CD4-positive, alpha-beta T cell (primary cell): ENCODE measurements around the gene NDST3. TPM values are rescaled to one million over a fixed set of nuclear protein-coding genes. Genes with fewer than 3 reads are reported as not detected.
A peak's percentile ranks its signal among the peaks of the same experiment; 100 is the strongest.

ENCODE experiments used
- ATAC-seq: fragments of 200-7000 bp; cut with Tn5 transposase; one replicate; pipeline ENCODE4 v1.10.0; 2022; ENCODE audit warnings: mild to moderate bottlenecking; ENCODE audit not compliant: poor library complexity
- CTCF ChIA-PET: fragments of 350-600 bp; sonication (Branson Sonifier 250); formaldehyde crosslinking; loops from one replicate; lab custom pipeline; 2021; ENCODE audit warnings: antibody characterized with exemption, inconsistent platforms; lab: Charles Lee
- POLR2A ChIA-PET: fragments of 350-600 bp; sonication (Branson Sonifier 250); formaldehyde crosslinking; loops from one replicate; lab custom pipeline; 2021; ENCODE audit warnings: antibody characterized with exemption, inconsistent platforms; lab: Charles Lee
- DNase-seq, 14 experiments: peaks; one replicate each; pipeline ENCODE4 v3.0.0-alpha.2; 2013 to 2020; ENCODE audit warnings: mixed read lengths in 2 of 14
- H3K27ac ChIP-seq, 2 donors: one replicate each; pipeline versions ENCODE4 v1.5.1 to v1.7.0; 2013; ENCODE audit warnings: low read length in 2 of 2, low read depth in 1 of 2, mild to moderate bottlenecking in 1 of 2
- H3K27me3 ChIP-seq, 2 experiments: 1 replicate in 1 of 2; 2 replicates in 1 of 2; pipeline versions ENCODE4 v1.6.1 to v1.7.0; 2013; ENCODE audit warnings: low read length in 2 of 2, control low read depth in 1 of 2, mild to moderate bottlenecking in 1 of 2, moderate library complexity in 1 of 2; ENCODE audit not compliant: insufficient read depth in 2 of 2, control insufficient read depth in 1 of 2
- H3K36me3 ChIP-seq: one replicate; pipeline ENCODE4 v1.6.1; 2013; ENCODE audit warnings: low read length, control low read depth; ENCODE audit not compliant: insufficient read depth
- H3K4me1 ChIP-seq: one replicate; pipeline ENCODE4 v1.6.1; 2013; ENCODE audit warnings: low read length, control low read depth; ENCODE audit not compliant: insufficient read depth
- H3K4me3 ChIP-seq: one replicate; pipeline ENCODE4 v1.5.1; 2013; ENCODE audit warnings: mild to moderate bottlenecking, low read length, moderate library complexity
- H3K9me3 ChIP-seq, 2 experiments: 1 replicate in 1 of 2; 2 replicates in 1 of 2; pipeline versions ENCODE4 v1.6.1 to v1.7.0; 2013; ENCODE audit warnings: low read length in 2 of 2, mild to moderate bottlenecking in 2 of 2, control low read depth in 1 of 2, moderate library complexity in 1 of 2; ENCODE audit not compliant: control insufficient read depth in 1 of 2, insufficient read depth in 1 of 2
- H3K27ac Mint-ChIP-seq: one replicate; pipeline ENCODE4 v1.8.0; 2020; ENCODE audit warnings: mixed read lengths
- H3K27me3 Mint-ChIP-seq: one replicate; pipeline ENCODE4 v1.8.0; 2021; ENCODE audit warnings: mixed read lengths
- H3K36me3 Mint-ChIP-seq: one replicate; pipeline ENCODE4 v1.8.0; 2021; ENCODE audit warnings: low read depth, mixed read lengths
- H3K4me1 Mint-ChIP-seq: one replicate; pipeline ENCODE4 v1.8.0; 2021; ENCODE audit warnings: low read depth, mixed read lengths
- H3K4me3 Mint-ChIP-seq: one replicate; pipeline ENCODE4 v1.8.0; 2020; ENCODE audit warnings: mild to moderate bottlenecking, mixed read lengths
- H3K9me3 Mint-ChIP-seq: one replicate; pipeline ENCODE4 v1.8.0; 2020; ENCODE audit warnings: mixed read lengths
- intact Hi-C, 2 experiments: fragments of 100-400 bp; cut with DNase I in 1 of 2; cut with micrococcal nuclease in 1 of 2; formaldehyde crosslinking; loops; one replicate each; pipeline versions ENCODE4 v1.15.1 to v1.9.0; 2023 to 2025; cut with DNase I, micrococcal nuclease
- total RNA-seq, 174 experiments: library from RNA in 2 of 174; stranded (reverse) in 2 of 174; gene quantifications; one replicate each; pipeline ENCODE4 v1.2.3 and lab custom pipeline; 2021 to 2026
- TF ChIP-seq, protein P1 (sequence below): fragments of 200-600 bp; IDR thresholded peaks from one replicate; pipeline ENCODE4 v1.8.0; 2022; ENCODE audit warnings: antibody characterized with exemption, mild to moderate bottlenecking

NDST3 gene
- total RNA-seq, 2 experiments from 2014 or later: not detected

DNA sequence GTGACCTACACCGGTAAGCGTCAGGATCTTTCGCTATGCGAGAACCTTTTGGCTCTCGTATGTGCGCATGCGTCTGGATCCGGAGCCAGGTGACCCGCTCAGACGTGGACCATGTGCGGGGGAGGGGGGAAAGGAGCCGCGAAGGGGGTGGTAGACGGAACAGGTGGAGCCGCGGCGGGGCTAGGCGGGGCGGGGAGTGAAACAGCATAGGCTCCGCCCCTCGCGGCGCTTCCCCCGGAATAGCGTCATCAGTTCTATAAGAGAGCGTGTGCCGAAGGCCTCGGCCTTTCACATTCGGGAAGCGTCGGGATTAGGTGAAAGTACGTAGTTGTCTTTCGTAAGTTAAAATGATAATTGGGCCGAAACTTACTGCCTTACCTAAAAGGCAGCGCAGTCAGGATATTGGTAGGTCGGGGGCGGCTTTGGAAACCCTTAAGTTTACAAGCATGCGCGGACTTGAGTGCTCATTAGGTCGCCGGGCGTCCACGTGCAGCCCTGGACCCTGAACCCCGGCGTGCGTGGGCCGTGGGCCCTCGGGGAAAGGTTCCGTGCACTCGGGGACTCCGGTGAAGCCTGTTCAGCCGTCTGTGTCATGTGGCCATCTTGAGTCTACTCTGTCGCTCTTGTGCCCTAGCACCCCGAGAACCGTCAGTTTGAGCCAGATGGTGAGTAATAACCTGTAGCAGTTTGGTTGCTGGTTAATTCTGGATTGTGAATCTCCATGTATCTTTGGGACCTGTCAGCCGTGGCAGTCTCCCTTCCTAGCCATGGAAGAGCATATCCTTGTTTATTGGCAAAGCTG, 244.4 kb downstream of the NDST3 start:
- peaks cover 61% of the 10 kb centered on the region for H3K4me1 Mint-ChIP-seq
- no peaks in the 10 kb centered on the region for H3K27me3 ChIP-seq
- no peaks in the 10 kb centered on the region for H3K9me3 Mint-ChIP-seq
- peaks cover 55% of the 10 kb centered on the region for H3K36me3 Mint-ChIP-seq
- H3K27me3 Mint-ChIP-seq: no peaks in the 10 kb centered on the region
- ATAC-seq: peak; percentile 95
- peak overlapping the region; percentile 92 to 97 for H3K27ac ChIP-seq
- H3K9me3 ChIP-seq: no peaks in the 10 kb centered on the region
- TF ChIP-seq, protein P1, sequence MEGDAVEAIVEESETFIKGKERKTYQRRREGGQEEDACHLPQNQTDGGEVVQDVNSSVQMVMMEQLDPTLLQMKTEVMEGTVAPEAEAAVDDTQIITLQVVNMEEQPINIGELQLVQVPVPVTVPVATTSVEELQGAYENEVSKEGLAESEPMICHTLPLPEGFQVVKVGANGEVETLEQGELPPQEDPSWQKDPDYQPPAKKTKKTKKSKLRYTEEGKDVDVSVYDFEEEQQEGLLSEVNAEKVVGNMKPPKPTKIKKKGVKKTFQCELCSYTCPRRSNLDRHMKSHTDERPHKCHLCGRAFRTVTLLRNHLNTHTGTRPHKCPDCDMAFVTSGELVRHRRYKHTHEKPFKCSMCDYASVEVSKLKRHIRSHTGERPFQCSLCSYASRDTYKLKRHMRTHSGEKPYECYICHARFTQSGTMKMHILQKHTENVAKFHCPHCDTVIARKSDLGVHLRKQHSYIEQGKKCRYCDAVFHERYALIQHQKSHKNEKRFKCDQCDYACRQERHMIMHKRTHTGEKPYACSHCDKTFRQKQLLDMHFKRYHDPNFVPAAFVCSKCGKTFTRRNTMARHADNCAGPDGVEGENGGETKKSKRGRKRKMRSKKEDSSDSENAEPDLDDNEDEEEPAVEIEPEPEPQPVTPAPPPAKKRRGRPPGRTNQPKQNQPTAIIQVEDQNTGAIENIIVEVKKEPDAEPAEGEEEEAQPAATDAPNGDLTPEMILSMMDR: no peak
- peak overlapping the region; percentile 89 for H3K4me3 ChIP-seq
- peaks cover 21% of the 10 kb centered on the region for H3K4me1 ChIP-seq
- DNase-seq: peak; percentile 95 to 99 (median 97)
- H3K4me3 Mint-ChIP-seq: peak overlapping the region; percentile 92
- ChIA-PET CTCF (no interaction called here), POLR2A (interaction anchor here (0.7 to 1.2 kb wide), 5 partner anchors 33 to 407 kb away, joined by 3 to 5 read pairs (median 3); partner anchors contain the start of gene METTL14)
- intact Hi-C loops: loop anchor here in 1 of 2 experiments (10.0 kb wide), 3 partner anchors 566 to 1176 kb away; a partner anchor contains a TSS
- peaks cover 28% of the 10 kb centered on the region for H3K36me3 ChIP-seq
- H3K27ac Mint-ChIP-seq: peak overlapping the region; percentile 95

- Histone ChIP-seq H3K4me1 (peaks cover 21% of the 10 kb centered on the region), H3K27me3 (no peaks in the 10 kb centered on the region), H3K27ac (peak overlapping the region; percentile 92 to 97), H3K36me3 (peaks cover 28% of the 10 kb centered on the region), H3K4me3 (peak overlapping the region; percentile 89), H3K9me3 (no peaks in the 10 kb centered on the region)
- ChIA-PET CTCF (no interaction called here), POLR2A (interaction anchor here (0.7 to 1.2 kb wide), 5 partner anchors 32 to 406 kb away, joined by 3 to 5 read pairs (median 3); partner anchors contain the start of gene METTL14)
- Mint-ChIP-seq H3K4me1 (peaks cover 63% of the 10 kb centered on the region), H3K27me3 (no peaks in the 10 kb centered on the region), H3K4me3 (peak overlapping the region; percentile 92), H3K9me3 (no peaks in the 10 kb centered on the region), H3K27ac (peak overlapping the region; percentile 95), H3K36me3 (peaks cover 59% of the 10 kb centered on the region)
- no peak for ATAC-seq
- peak in 4 of 14 experiments; percentile 9 to 55 (median 49) for DNase-seq
- intact Hi-C loops: loop anchor here in 1 of 2 experiments (10.0 kb wide), 3 partner anchors 565 to 1175 kb away; a partner anchor contains a TSS
- TF ChIP-seq, protein P1: no peak
Observed at GRCh38 chr4:118279328-118279727, 245.0 kb downstream of the NDST3 start.

GRCh38 chr4:118279920-118280432, 245.7 kb downstream of the NDST3 start:
- no peak for ATAC-seq
- H3K36me3 Mint-ChIP-seq: peaks cover 63% of the 10 kb centered on the region
- peak overlapping the region; percentile 92 for H3K4me3 Mint-ChIP-seq
- Histone ChIP-seq H3K27me3 (no peaks in the 10 kb centered on the region), H3K4me3 (peak overlapping the region; percentile 89), H3K36me3 (peaks cover 28% of the 10 kb centered on the region), H3K27ac (peak overlapping the region; percentile 92 to 97), H3K9me3 (no peaks in the 10 kb centered on the region), H3K4me1 (peaks cover 21% of the 10 kb centered on the region)
- POLR2A ChIA-PET: interaction anchor here (0.8 to 1.2 kb wide), 3 partner anchors 64 to 405 kb away, joined by 3 to 5 read pairs (median 4); partner anchors contain the start of gene METTL14
- intact Hi-C loops: loop anchor here (2.0 to 10.0 kb wide), 5 partner anchors 73 to 1175 kb away; partner anchors contain the start of gene PRSS12 (in 2 of the 2)
- TF ChIP-seq, protein P1: no peak
- H3K27ac Mint-ChIP-seq: peak overlapping the region; percentile 95
- H3K4me1 Mint-ChIP-seq: peaks cover 63% of the 10 kb centered on the region
- H3K27me3 Mint-ChIP-seq: no peaks in the 10 kb centered on the region
- H3K9me3 Mint-ChIP-seq: no peaks in the 10 kb centered on the region
- CTCF ChIA-PET: no interaction called here
- peak in 1 of 14 experiments; percentile 17 for DNase-seq
